Activated CD8-positive, alpha-beta memory T cell treated with anti-CD3 and anti-CD28 coated beads, Interleukin-2, amount 50 U/mL, for 24 hours (primary cell): ENCODE data around the gene RGS3.

ENCODE experiments used
- DNase-seq: peaks from one replicate; pipeline ENCODE4 v3.0.0-alpha.2; 2020; ENCODE audit errors: extremely low read depth

RGS3 gene

DNA sequence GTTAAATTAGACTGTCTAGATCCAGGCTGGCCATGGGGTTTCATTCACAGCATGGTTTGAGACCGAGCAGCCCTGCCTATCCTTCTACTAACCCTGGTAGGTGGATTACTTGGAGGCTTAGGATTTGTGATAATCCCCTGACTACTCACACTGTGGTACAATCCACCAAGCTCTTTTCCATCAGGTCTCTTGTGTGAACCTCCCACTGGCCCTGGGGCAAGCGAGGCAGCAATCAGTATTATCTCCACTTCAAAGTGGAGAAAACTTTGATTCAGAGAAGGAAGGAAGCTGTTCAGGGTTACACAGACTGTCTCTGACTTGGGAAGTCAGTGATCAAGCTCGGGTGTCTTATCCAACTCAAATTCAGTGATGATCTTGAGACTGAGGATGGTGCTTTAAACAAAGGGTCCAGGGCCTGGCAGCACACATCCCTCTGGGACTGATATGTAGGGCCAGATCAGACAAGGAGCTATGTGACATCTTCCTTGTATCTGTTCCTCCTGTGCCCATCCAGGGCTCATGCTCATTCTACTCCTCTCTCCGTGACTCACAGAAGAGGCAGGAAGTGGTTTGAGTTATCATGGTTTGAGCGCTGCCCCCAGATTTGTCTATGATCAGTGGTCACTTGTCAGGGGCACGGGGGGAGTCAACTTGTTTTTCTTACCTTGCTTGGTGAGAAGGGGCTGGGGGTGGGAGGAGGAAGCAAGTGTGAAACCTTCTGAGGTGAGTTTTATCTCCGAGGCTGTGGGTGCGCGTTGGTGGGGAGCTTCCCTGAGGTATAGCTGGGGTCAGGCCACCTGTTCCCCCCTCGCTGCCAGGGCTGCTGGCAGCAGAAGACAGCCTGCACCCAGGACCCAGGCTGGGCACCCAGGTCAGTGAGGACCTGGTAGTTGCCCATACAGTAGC, 48.6 kb downstream of the RGS3 start:
- DNase-seq: peak; percentile 62

DNA sequence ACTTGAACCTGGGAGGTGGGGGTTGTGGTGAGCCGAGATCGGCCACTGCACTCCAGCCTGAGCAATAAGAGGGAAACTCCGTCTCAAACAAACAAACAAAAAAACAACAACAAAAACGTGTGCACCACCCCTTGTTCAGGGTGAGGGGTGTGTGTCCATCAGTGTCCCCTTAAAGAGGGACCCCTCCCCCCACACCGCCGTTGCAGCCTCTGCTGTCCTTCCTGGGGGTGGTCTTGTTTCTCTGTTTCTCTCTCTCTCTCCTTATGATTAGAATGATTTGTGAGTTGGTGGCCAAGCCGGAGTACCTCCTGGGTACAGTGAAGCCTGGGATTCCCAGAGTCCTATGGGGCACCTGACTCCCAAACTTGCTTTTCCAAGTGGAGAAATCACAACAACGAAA, 49.6 kb downstream of the RGS3 start:
- DNase-seq: no peak

GRCh38 chr9:113513536-113513935, 50.0 kb downstream of the RGS3 start:
- no peak for DNase-seq

DNA sequence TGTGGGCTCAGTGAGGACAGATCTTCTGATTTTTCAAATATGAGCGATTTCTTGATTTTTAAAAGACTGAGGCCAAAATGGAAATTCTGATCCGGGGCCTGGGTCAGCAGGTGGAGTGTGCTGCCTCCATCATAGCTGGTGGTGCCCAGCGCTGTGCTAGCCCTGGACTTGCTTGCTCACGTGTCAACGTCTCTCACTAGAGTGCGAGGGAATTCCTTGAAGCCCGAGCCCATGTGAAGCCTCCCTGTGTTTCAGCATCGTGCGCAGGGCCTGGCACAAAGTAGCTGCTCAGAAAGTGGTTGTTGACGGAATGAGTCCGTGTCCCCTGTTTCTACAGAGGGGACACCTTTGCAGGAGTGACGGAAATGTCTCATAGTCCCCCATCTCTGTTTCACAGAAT, 50.5 kb downstream of the RGS3 start:
- no peak for DNase-seq

GRCh38 chr9:113514748-113515147, 51.2 kb downstream of the RGS3 start:
- no peak for DNase-seq

GRCh38 chr9:113515862-113516261, 52.3 kb downstream of the RGS3 start:
- DNase-seq: no peak

DNA sequence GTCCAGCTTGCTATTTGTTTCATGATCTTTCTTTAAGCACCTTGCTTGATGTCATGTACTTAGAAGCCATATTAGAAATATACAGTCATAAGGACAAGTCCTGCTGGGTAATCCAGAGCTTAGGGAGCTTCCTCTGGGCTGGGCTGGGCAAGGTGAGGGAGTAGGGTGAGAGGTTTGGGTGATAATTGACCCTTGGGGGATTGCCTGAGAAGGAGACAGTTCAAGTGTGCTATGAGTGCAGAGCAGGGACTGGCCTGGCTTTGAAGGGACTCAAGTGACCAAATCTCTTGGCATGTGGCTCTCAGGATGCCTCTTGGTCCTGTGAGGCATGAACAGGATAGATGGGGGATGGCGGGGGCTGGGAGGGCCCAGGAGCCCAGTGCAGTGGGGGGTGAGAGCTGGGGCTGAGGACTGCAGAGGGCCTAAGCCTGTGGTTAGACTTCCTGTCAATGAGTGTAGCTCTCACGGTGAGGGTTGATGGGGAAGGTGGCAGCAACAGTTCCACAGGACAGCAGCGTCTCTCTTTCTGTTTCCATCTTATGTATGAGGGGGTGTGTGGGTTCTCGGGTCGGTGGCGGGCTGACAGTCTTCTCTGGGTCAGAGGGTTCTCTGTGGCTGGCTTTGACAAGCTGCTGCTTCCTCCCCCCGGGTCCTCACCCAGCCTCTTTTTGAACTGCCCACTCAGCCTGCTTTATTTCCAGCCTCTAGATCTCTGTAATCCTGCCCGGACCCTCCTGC, 53.5 kb downstream of the RGS3 start:
- DNase-seq: peak; percentile 59

- no peak for DNase-seq
Observed at GRCh38 chr9:113519426-113520108, 56.0 kb downstream of the RGS3 start.

GRCh38 chr9:113520109-113520642, 56.6 kb downstream of the RGS3 start:
- DNase-seq: no peak

GRCh38 chr9:113521693-113522255, 58.2 kb downstream of the RGS3 start:
- DNase-seq: no peak

DNA sequence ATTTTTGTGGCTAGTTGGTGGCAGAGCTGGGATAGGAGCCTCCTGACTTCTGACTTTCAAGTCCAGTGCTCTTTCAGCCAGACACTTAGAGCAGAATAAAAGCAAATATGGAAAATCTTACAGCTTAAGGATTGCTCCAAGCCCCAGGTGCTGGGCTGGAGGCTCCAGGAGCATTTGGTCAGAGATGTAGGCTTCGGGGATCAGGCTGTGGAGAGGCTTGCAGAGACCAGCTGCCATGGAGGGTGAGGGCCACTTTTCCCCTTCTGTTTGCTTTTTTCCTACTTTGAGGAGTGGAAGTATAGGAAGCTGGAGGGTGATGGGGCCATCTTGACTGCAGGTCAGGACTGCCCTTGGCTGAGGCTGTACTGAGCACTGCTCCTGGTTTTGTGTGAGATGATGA, 58.9 kb downstream of the RGS3 start:
- DNase-seq: no peak

DNA sequence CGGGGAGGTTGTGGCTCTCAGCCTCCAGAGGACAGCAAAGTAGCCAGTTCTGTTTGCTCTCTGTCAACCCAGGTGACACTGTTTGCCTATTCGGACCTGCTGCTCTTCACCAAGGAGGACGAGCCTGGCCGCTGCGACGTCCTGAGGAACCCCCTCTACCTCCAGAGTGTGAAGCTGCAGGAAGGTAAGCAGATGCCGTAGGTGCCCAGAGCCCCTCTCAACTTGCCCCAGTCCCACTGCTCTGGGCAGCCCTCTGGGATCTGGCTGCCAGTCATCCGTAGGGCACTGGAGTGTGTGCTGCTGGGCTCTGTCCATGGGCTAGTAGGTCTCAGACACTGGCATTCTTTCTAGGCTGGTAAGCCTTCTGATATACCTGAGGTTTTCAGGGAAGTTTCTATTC, 59.3 kb downstream of the RGS3 start:
- DNase-seq: no peak

DNA sequence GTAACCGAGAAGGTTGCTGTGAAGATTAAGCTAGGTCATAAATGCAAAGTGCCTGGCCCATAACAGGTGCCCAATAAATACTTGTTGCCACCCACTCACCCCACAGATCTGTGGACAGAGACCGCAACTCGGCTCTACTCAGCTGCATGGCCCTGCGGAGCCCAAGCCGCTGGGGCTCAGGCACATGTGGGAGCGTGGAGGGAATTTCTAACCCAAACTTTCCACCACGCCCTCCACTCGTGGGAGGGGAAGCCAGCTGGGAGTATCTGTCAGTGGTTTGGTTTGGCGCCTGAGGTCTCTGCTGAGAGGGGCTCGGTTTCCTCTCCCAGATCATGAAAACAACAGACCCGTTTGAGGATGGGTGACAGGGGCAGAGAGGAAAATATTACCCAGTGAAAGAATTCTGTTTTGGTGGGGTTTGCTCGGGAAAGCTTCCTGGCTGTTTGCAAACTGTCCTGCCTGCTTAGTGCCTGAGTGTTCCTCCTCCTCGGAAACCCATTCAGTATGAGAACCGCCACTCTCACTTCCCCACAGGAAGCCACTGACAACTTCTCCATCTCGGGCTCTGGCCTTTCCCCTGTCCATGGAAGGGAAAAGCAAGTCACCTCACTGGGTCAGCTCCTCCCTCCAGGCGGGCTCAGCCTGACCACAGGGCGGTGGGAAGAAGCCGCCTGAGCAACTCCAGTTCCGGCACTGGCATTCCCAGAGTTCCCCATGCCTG, 60.1 kb downstream of the RGS3 start:
- DNase-seq: peak; percentile 61

DNA sequence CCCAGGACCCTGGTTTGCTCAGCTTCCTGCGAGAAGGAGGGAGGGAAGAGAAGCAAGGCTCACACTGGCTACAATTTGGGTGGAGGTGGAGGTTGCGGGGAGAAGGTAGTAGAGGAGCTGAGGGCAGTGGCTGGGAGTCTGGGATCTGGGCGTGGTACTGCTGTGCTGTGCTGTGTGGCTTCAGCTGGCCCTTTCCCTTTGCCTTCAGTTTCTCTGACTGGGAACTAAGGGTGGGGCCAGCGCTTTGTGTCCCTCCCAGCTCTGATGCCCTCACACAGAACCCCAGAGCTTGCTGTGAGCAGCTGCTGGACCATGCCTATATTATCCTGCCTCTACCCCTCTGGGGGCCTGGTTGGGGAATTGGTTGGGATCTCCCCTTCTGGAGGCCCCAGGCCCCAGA, 60.9 kb downstream of the RGS3 start:
- no peak for DNase-seq

GRCh38 chr9:113525205-113525604, 61.7 kb downstream of the RGS3 start:
- no peak for DNase-seq

DNA sequence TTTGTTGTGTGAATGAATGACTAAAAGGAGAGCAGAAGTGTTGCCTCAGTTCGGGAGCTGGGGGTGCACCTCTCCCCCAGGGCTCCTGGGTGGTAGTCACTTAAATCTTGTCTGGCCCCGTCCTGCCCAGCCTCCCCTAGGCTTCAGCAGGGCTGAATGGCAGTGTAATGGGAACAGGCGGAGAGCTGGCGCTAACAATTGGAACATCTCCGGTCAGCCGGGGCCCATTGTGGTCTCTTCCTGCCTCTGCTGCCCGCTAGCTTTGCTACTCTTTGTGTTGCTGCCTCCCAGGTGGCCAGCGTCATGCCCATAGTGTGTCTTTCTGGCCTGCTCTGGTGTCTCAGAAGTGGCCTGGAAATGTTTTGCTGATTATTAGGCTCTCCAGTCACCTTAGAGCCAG, 62.3 kb downstream of the RGS3 start:
- no peak for DNase-seq

DNA sequence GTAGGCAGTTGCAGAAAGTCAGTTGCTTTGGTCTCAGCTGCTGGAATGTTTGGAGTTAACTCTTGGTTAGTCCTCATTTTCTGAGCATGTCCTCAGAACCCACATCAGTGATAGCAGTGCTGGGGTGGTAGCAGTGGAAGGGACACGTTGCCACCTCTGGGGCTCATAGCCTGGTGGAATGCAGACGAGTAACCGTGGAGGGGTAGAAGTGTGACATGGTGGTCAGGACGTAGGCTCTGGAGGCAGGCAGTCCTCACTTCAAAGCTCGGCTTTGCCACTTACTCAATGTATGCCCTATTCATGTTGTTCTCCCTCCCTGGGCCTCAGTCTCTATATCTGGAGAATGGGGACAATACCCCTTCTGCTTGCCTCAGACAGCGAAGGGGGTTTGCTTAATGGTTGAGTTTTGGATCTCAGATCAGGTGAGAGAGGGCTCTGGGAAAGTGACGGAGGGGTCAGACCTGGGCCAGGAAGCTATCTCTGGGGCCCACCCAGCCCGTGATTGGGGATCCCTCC, 62.8 kb downstream of the RGS3 start:
- DNase-seq: no peak

GRCh38 chr9:113526841-113527240, 63.3 kb downstream of the RGS3 start:
- no peak for DNase-seq

DNA sequence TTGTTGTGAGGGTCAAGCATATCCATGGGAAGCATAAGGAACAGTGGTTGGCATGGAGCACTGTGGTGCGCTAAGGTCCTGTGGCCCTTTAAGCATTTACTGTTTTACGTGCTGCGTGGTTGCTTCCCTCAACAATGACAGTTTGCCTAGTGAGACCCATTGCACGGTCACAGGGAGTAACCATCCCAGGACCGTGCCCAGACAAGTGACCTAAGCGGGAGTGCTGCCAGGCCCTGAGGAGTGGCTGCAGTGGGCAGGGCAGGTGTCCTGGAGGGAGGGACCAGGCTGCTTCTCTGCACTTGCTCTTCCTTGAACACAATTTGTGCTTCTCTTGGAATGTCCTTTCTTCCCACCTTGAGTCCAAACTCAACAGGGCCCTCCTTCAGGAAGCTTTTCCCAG, 64.6 kb downstream of the RGS3 start:
- DNase-seq: no peak

DNA sequence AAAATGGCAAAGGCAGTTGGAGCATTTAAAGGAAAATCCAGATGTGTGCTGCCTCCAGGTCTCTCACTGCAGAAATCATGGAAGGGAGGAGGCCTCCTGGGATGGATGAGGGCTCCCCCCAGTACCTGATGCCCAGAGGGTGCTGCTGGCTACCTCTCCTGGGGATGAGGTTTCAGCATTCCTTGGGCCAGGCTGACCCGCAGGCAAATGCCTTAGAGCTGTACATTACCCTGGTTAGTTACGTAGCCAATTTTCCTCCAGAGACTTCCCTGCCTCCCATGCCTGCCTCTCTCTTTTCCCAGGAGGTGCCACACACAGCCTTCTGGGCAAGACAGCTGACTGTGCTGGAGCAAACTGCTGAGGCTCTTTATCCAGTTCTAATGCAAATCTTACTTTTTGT, 65.3 kb downstream of the RGS3 start:
- no peak for DNase-seq
